Common myeloid progenitor, CD34-positive (primary cell): ENCODE data around the gene DCUN1D5. TPM values are rescaled to one million over a fixed set of nuclear protein-coding genes. Genes with fewer than 3 reads are reported as not detected.
A peak's percentile ranks its signal among the peaks of the same experiment; 100 is the strongest.

ENCODE experiments used
- CTCF ChIA-PET: fragments of 350-600 bp; sonication (Branson Sonifier 250); formaldehyde crosslinking; loops from one replicate; lab custom pipeline; 2021; ENCODE audit warnings: antibody characterized with exemption; lab: Charles Lee
- POLR2A ChIA-PET: fragments of 350-600 bp; sonication (Branson Sonifier 250); formaldehyde crosslinking; loops from one replicate; lab custom pipeline; 2021; ENCODE audit warnings: antibody characterized with exemption; lab: Charles Lee
- DNase-seq, 3 donors: peaks; one replicate each; pipeline versions ENCODE4 v3.0.0 to v3.0.0-alpha.2; 2013
- H3K27ac ChIP-seq, 2 experiments: 1 replicate in 1 of 2; 2 replicates in 1 of 2; pipeline ENCODE4 v1.7.0; 2013; ENCODE audit warnings: inconsistent platforms in 2 of 2, low read length in 2 of 2, mild to moderate bottlenecking in 2 of 2, low read depth in 1 of 2, moderate library complexity in 1 of 2; ENCODE audit not compliant: severe bottlenecking in 2 of 2, insufficient read depth in 1 of 2, poor library complexity in 1 of 2
- H3K27me3 ChIP-seq, 5 experiments: replicated peaks in 2 of 5; 1 replicate in 3 of 5; 2 replicates in 2 of 5; pipeline versions ENCODE4 v1.6.1 to v1.7.0; 2013; ENCODE audit warnings: low read length in 4 of 5, mild to moderate bottlenecking in 2 of 5, moderate library complexity in 2 of 5, inconsistent platforms in 1 of 5; ENCODE audit not compliant: insufficient read depth in 5 of 5, control insufficient read depth in 4 of 5
- H3K36me3 ChIP-seq, 4 experiments: 1 replicate in 2 of 4; 2 replicates in 2 of 4; pipeline versions ENCODE4 v1.6.1 to v1.7.0; 2013; ENCODE audit warnings: low read length in 3 of 4, control low read depth in 1 of 4, mild to moderate bottlenecking in 1 of 4; ENCODE audit not compliant: control insufficient read depth in 4 of 4, insufficient read depth in 4 of 4
- H3K4me1 ChIP-seq, 4 experiments: 1 replicate in 3 of 4; 2 replicates in 1 of 4; pipeline versions ENCODE4 v1.6.1 to v1.7.1; 2013; ENCODE audit warnings: low read length in 3 of 4, mild to moderate bottlenecking in 3 of 4, control low read depth in 1 of 4, inconsistent platforms in 1 of 4, moderate library complexity in 1 of 4; ENCODE audit not compliant: control insufficient read depth in 4 of 4, insufficient read depth in 4 of 4; ENCODE audit errors: control extremely low read depth in 1 of 4
- H3K4me3 ChIP-seq, 7 experiments: 1 replicate in 4 of 7; 2 replicates in 3 of 7; pipeline versions ENCODE4 v1.5.1 to v1.7.0; 2013; ENCODE audit warnings: mild to moderate bottlenecking in 7 of 7, low read length in 6 of 7, moderate library complexity in 6 of 7, inconsistent platforms in 2 of 7, low read depth in 2 of 7, control low read depth in 1 of 7; ENCODE audit not compliant: insufficient read depth in 4 of 7, control insufficient read depth in 1 of 7; ENCODE audit errors: extremely low read depth in 1 of 7
- H3K9me3 ChIP-seq, 5 experiments: 1 replicate in 4 of 5; 2 replicates in 1 of 5; pipeline versions ENCODE4 v1.6.1 to v1.7.1; 2013; ENCODE audit warnings: low read length in 4 of 5, mild to moderate bottlenecking in 2 of 5, inconsistent platforms in 1 of 5, low read depth in 1 of 5, moderate library complexity in 1 of 5; ENCODE audit not compliant: control insufficient read depth in 4 of 5, insufficient read depth in 2 of 5; ENCODE audit errors: control extremely low read depth in 1 of 5
- WGBS: methylation state at CpG from one replicate; pipeline ENCODE4 v1.1.5; 2013; ENCODE audit not compliant: insufficient coverage; 5-methylcytosine and 5-hydroxymethylcytosine counted together
- polyA plus RNA-seq: library from polyadenylated mRNA; unstranded; fragments of 120-200 nt; gene quantifications from one replicate; pipeline ENCODE4 v1.2.1, GENCODE V29; 2013

Gene DCUN1D5
- polyA plus RNA-seq: 30.3 TPM

- ChIA-PET POLR2A (interaction anchor here (0.7 to 1.3 kb wide), 2 partner anchors 8 to 17 kb away, joined by 3 to 4 read pairs; partner anchors contain the start of gene DYNC2H1), CTCF (interaction anchor here (1.1 to 2.0 kb wide), 2 partner anchors 10 to 17 kb away, joined by 6 to 7 read pairs; partner anchors contain the start of gene DYNC2H1)
- Histone ChIP-seq H3K36me3 (peaks cover 0 to 6% (median 2%) of the 10 kb centered on the region in 4 experiments), H3K4me3 (peak within 1 kb of the TSS; percentile 83 to 92 (median 89)), H3K9me3 (peaks cover 0 to 1% (median 0%) of the 10 kb centered on the region in 5 experiments), H3K4me1 (peaks cover 8 to 22% (median 9%) of the 10 kb centered on the region in 4 experiments), H3K27ac (peak within 1 kb of the TSS; percentile 69 to 88), H3K27me3 (peaks cover 3 to 20% (median 11%) of the 10 kb centered on the region in 5 experiments)
- DNase-seq: peak; percentile 93 to 94 (median 93)
- WGBS: 0% methylated on average over 50 of the region's 54 CpGs
Observed at GRCh38 chr11:103091801-103092524, at the start of gene DCUN1D5. Gene DCUN1D5 (minus strand): TSS chr11:103092160. CDS start chr11:103091872, 288 bp downstream.

DNA sequence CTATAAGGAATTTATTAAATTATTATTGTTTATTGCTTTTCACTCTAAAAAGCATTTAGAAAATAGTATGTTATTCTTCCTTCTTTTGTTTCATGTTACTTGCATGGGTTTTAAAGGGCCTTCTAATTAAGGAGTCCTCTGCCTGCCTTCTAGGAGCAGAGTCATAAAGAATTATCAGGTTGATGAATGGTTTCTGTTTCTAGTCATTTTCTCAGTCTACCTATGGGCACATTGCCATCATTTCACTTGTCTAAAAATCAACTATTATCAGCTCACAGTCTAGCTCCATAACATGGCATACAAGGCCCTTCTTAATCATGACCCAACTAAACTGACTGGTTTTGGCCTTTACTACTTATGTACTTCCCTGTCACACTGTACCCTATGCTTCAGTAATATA is 33.5 kb upstream of the DCUN1D5 start:
- no peak overlapping the region for H3K4me3 ChIP-seq
- no peak for DNase-seq
- H3K27me3 ChIP-seq: no peaks in the 10 kb centered on the region
- H3K4me1 ChIP-seq: peaks cover 0 to 3% (median 0%) of the 10 kb centered on the region in 4 experiments
- no peaks in the 10 kb centered on the region for H3K9me3 ChIP-seq
- ChIA-PET POLR2A (no interaction called here), CTCF (no interaction called here)
- no peaks in the 10 kb centered on the region for H3K36me3 ChIP-seq
- no peak overlapping the region for H3K27ac ChIP-seq

DNA sequence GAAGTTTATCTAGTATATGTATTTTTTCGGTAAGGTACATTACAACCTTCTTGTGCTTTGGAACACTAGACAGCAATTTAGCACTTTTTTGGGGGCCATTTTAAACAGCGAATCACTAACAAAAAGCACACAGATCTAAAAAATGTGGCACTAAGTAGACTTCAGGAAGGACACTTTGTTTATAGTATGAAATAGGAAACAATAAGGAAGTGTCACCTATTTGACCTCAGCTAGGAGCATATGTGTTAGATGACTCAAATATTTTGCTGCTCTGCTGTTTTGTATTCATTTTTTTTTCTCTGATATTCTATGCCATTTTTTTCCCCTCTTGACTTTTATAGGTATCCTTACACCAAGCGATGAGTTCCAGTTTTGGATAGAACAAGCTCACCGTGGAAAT is 22.9 kb upstream of the DCUN1D5 start:
- Histone ChIP-seq H3K27ac (no peak overlapping the region), H3K9me3 (no peaks in the 10 kb centered on the region), H3K4me3 (no peak overlapping the region), H3K4me1 (peaks cover 3 to 4% (median 3%) of the 10 kb centered on the region in 4 experiments), H3K36me3 (no peaks in the 10 kb centered on the region), H3K27me3 (no peaks in the 10 kb centered on the region)
- ChIA-PET POLR2A (no interaction called here), CTCF (interaction anchor here (1.3 kb wide), 1 partner anchor 9 kb away, joined by 3 read pairs; no protein-coding TSS in a partner anchor)
- no peak for DNase-seq
- WGBS: no CpG with 5 or more reads among the region's 4 CpGs

DNA sequence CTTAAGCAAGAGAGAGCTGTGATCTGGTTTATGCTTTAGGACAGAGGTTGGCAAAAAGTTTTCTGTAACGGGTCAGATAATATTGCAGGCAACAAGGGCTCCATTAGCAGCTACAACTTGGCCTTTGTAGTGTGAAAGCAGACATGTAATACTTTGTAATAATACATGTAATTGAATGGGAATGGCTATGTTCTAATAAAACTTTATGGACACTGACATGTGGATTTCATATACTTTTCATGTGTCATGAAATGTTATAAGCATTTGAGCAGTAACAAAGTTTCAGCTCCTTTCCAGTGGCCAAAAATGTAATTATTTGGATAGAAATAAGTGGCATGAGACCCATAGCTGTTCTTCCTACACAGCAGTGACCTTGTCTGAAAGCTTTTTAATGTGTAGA is 20.4 kb upstream of the DCUN1D5 start:
- ChIA-PET POLR2A (no interaction called here), CTCF (interaction anchor here (1.7 kb wide), 1 partner anchor 89 kb away, joined by 3 read pairs; no protein-coding TSS in a partner anchor)
- Histone ChIP-seq H3K4me1 (peaks cover 6 to 16% (median 10%) of the 10 kb centered on the region in 4 experiments), H3K9me3 (no peaks in the 10 kb centered on the region), H3K36me3 (no peaks in the 10 kb centered on the region), H3K27ac (no peak overlapping the region), H3K27me3 (no peaks in the 10 kb centered on the region), H3K4me3 (no peak overlapping the region)
- no peak for DNase-seq
- WGBS: 100% methylated on average over 1 of the region's 1 CpG

DNA sequence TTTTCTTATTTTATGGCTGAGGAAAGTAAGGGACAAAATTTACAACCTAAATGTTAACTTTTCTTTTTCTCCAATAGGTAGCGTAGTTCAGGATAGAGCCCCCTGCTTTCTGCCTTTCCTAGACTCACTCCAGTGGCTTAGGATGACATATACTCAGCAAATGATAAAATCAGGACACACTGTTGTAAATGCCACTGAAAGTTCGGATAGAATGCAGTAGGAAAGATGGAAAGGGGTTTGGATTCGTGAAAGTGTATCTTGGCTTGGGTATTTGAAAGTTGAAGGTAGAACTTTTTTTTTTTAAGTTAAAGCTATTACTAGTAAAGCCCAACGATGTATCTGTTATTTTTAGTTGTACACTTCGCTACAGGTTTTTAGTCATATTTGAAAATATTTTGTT is 19.4 kb upstream of the DCUN1D5 start:
- H3K4me1 ChIP-seq: peaks cover 6 to 16% (median 10%) of the 10 kb centered on the region in 4 experiments
- H3K36me3 ChIP-seq: no peaks in the 10 kb centered on the region
- no peak overlapping the region for H3K4me3 ChIP-seq
- no peak overlapping the region for H3K27ac ChIP-seq
- no peaks in the 10 kb centered on the region for H3K9me3 ChIP-seq
- no peaks in the 10 kb centered on the region for H3K27me3 ChIP-seq
- 100% methylated on average over 2 of the region's 5 CpGs for WGBS
- ChIA-PET POLR2A (no interaction called here), CTCF (interaction anchor here (1.7 kb wide), 1 partner anchor 90 kb away, joined by 3 read pairs; no protein-coding TSS in a partner anchor)
- no peak for DNase-seq

GRCh38 chr11:103110391-103110790 is 18.4 kb upstream of the DCUN1D5 start:
- CTCF ChIA-PET: interaction anchor here (0.8 to 1.8 kb wide), 2 partner anchors 19 to 24 kb away, joined by 3 to 7 read pairs; partner anchors contain the start of gene DCUN1D5

More at GRCh38 chr11:103110391-103110790, 18.4 kb upstream of the DCUN1D5 start:
- Histone ChIP-seq H3K4me1 (peaks cover 6 to 16% (median 10%) of the 10 kb centered on the region in 4 experiments), H3K27me3 (no peaks in the 10 kb centered on the region), H3K36me3 (no peaks in the 10 kb centered on the region), H3K4me3 (peak overlapping the region in 3 of 7 experiments; percentile 73 to 94 (median 81)), H3K27ac (no peak overlapping the region), H3K9me3 (no peaks in the 10 kb centered on the region)
- POLR2A ChIA-PET: no interaction called here
- DNase-seq: peak; percentile 36 to 53 (median 47)
